GM19463 (cell line): ENCODE measurements around the gene SLC35A3.
"Not testable (repeated sequence)": the region's sequence is repeated elsewhere in the genome, so short reads cannot be mapped to it uniquely, and the experiment has no call there.

Experiments
- ATAC-seq: cut with Tn5 transposase; IDR thresholded peaks from one replicate; pipeline ENCODE4 v1.9.1; 2021; ENCODE audit warnings: mild to moderate bottlenecking, moderate library complexity; ENCODE audit not compliant: unreplicated experiment

Gene SLC35A3

GRCh38 chr1:99969729-99970621, at the start of gene SLC35A3:
Gene SLC35A3, plus strand, starts transcription at chr1:99969996. Its CDS starts 23,559 bp downstream, at chr1:99993555.
- peak; percentile 92 for ATAC-seq

GRCh38 chr1:99934801-99935200, 35.0 kb upstream of the SLC35A3 start:
- ATAC-seq: no peak

- ATAC-seq: no peak
Observed at GRCh38 chr1:99935534-99935933, 34.3 kb upstream of the SLC35A3 start.

- ATAC-seq: no peak
Observed at GRCh38 chr1:99936071-99936470, 33.7 kb upstream of the SLC35A3 start.

- no peak for ATAC-seq
Observed at GRCh38 chr1:99942723-99943122, 27.1 kb upstream of the SLC35A3 start.

GRCh38 chr1:99943223-99943794, 26.5 kb upstream of the SLC35A3 start:
- no peak for ATAC-seq

- ATAC-seq: no peak
Observed at GRCh38 chr1:99944192-99944591, 25.6 kb upstream of the SLC35A3 start.

- ATAC-seq: no peak
Observed at GRCh38 chr1:99945174-99945573, 24.6 kb upstream of the SLC35A3 start.

GRCh38 chr1:99950486-99950885, 19.3 kb upstream of the SLC35A3 start:
- no peak for ATAC-seq

GRCh38 chr1:99952522-99952921, 17.3 kb upstream of the SLC35A3 start:
- ATAC-seq: no peak

GRCh38 chr1:99955375-99955774, 14.4 kb upstream of the SLC35A3 start:
- ATAC-seq: no peak

- no peak for ATAC-seq
Observed at GRCh38 chr1:99956755-99957154, 13.0 kb upstream of the SLC35A3 start.

GRCh38 chr1:99957818-99958217, 12.0 kb upstream of the SLC35A3 start:
- ATAC-seq: no peak

- ATAC-seq: not testable (repeated sequence)
Observed at GRCh38 chr1:99959189-99959705, 10.5 kb upstream of the SLC35A3 start.

- not testable (repeated sequence) for ATAC-seq
Observed at GRCh38 chr1:99960260-99960659, 9.5 kb upstream of the SLC35A3 start.

GRCh38 chr1:99963041-99963795, 6.6 kb upstream of the SLC35A3 start:
- no peak for ATAC-seq

- ATAC-seq: no peak
Observed at GRCh38 chr1:99964806-99965205, 5.0 kb upstream of the SLC35A3 start.

- no peak for ATAC-seq
Observed at GRCh38 chr1:99965646-99966375, 4.0 kb upstream of the SLC35A3 start.

- no peak for ATAC-seq
Observed at GRCh38 chr1:99968214-99968613, 1.6 kb upstream of the SLC35A3 start.

GRCh38 chr1:99969260-99969728, 502 bp upstream of the SLC35A3 start:
- no peak for ATAC-seq
